K562 (cell line): Measurements from ENCODE around the gene ZNF740. TPM values are rescaled to one million over a fixed set of nuclear protein-coding genes. Genes with fewer than 3 reads are reported as not detected.
A peak's percentile ranks its signal among the peaks of the same experiment; 100 is the strongest.

Source experiments
- ATAC-seq: fragments of 200-7000 bp; cut with Tn5 transposase; 3 replicates; pipeline ENCODE4 v1.9.1; 2020; ENCODE audit warnings: moderate library complexity
- BruUV-seq: library from RNA; stranded (reverse); fragments of 400-500 nt; replicated peaks from 2 replicates; lab custom pipeline; 2021; lab: Mats Ljungman, UMichigan
- CTCF ChIA-PET: fragments of 300-600 bp; formaldehyde crosslinking; extraction: SDS; loops from one replicate; lab custom pipeline; 2021; ENCODE audit warnings: low intra/inter-chr PET ratio; lab: Yijun Ruan, JAX
- POLR2A ChIA-PET: fragments of 300-600, 350-650 bp; sonication (Branson Sonifier 250); formaldehyde crosslinking; extraction: SDS; loops from one replicate; lab custom pipeline; 2021; ENCODE audit warnings: antibody characterized with exemption, inconsistent platforms; lab: Yijun Ruan, JAX
- DNase-seq, 4 experiments: peaks; one replicate each; pipeline versions ENCODE4 v3.0.0 to v3.0.0-alpha.2; 2011 to 2018; ENCODE audit warnings: low spot score in 3 of 4, mixed read lengths in 3 of 4; ENCODE audit errors: extremely low read depth in 1 of 4
- FAIRE-seq: peaks from 2 replicates; lab custom pipeline; 2011; peaks lifted over from hg19 to GRCh38; lab: Jason Lieb, UNC
- H2AFZ ChIP-seq: 2 replicates; pipeline ENCODE4 v1.6.0; 2011; ENCODE audit warnings: low read depth, low read length, control low read depth, inconsistent platforms
- H3K27ac ChIP-seq: fragments of 200-600 bp; 3 replicates; pipeline ENCODE4 v1.8.0; 2011; ENCODE audit warnings: low read depth, mild to moderate bottlenecking, control low read depth, inconsistent platforms, low read length, moderate library complexity, mixed read lengths; ENCODE audit errors: extremely low read depth
- H3K27me3 ChIP-seq, 2 experiments: fragments of 300-600 bp in 1 of 2; 2 replicates in 1 of 2; 3 replicates in 1 of 2; pipeline versions ENCODE4 v1.6.0 to v1.8.0; 2011; ENCODE audit warnings: inconsistent platforms in 2 of 2, low read length in 2 of 2, mild to moderate bottlenecking in 1 of 2, mixed read lengths in 1 of 2, moderate library complexity in 1 of 2; ENCODE audit not compliant: control insufficient read depth in 2 of 2, insufficient read depth in 2 of 2
- H3K36me3 ChIP-seq: fragments of 300-600 bp; 3 replicates; pipeline ENCODE4 v1.8.0; 2011; ENCODE audit warnings: mild to moderate bottlenecking, low read length, inconsistent platforms; ENCODE audit not compliant: control insufficient read depth, insufficient read depth
- H3K4me1 ChIP-seq, 2 experiments: fragments of 200-600 bp in 1 of 2; replicated peaks in 1 of 2; 2 replicates in 1 of 2; 3 replicates in 1 of 2; pipeline versions ENCODE4 v1.5.1 to v1.8.0; 2011; ENCODE audit warnings: inconsistent platforms in 2 of 2, low read length in 2 of 2, mild to moderate bottlenecking in 1 of 2, mixed read lengths in 1 of 2, moderate library complexity in 1 of 2; ENCODE audit not compliant: control insufficient read depth in 2 of 2, insufficient read depth in 2 of 2
- H3K4me2 ChIP-seq: 2 replicates; pipeline ENCODE4 v1.6.1; 2011; ENCODE audit warnings: low read length, control low read depth, inconsistent platforms, mixed read lengths; ENCODE audit not compliant: insufficient read depth
- H3K4me3 ChIP-seq: fragments of 200-600 bp; sonication (generic), shearing (Covaris generic); 2 replicates; pipeline ENCODE4 v1.5.1; 2016; ENCODE audit warnings: control low read depth, inconsistent platforms
- H3K79me2 ChIP-seq: fragments of 200-600 bp; 3 replicates; pipeline ENCODE4 v1.8.0; 2011; ENCODE audit warnings: low read length, inconsistent platforms; ENCODE audit not compliant: control insufficient read depth, insufficient read depth
- H3K9ac ChIP-seq, 2 experiments: 2 replicates each; pipeline versions ENCODE4 v1.6.0 to v1.6.1; 2011; ENCODE audit warnings: low read depth in 2 of 2, low read length in 2 of 2, control low read depth in 1 of 2, inconsistent platforms in 1 of 2, mild to moderate bottlenecking in 1 of 2, mixed read lengths in 1 of 2; ENCODE audit not compliant: insufficient read depth in 1 of 2
- H3K9me1 ChIP-seq: one replicate; pipeline ENCODE4 v1.6.0; 2011; ENCODE audit warnings: inconsistent platforms, mild to moderate bottlenecking, low read length, moderate library complexity; ENCODE audit not compliant: control insufficient read depth, insufficient read depth
- H3K9me3 ChIP-seq: replicated peaks from 2 replicates; pipeline ENCODE4 v1.5.1; 2011; ENCODE audit warnings: low read depth, low read length, inconsistent platforms; ENCODE audit not compliant: control insufficient read depth, insufficient read depth
- H4K20me1 ChIP-seq: replicated peaks from 2 replicates; pipeline ENCODE4 v1.6.1; 2011; ENCODE audit warnings: low read length, inconsistent platforms, mixed read lengths; ENCODE audit not compliant: control insufficient read depth, insufficient read depth
- ARID4B ChIP-seq: sonication (generic); formaldehyde crosslinking; IDR thresholded peaks from 2 replicates; pipeline ENCODE4 v1.8.0; 2022; ENCODE audit warnings: mild to moderate bottlenecking, missing genetic modification reagents
- ATF1 ChIP-seq, 2 experiments: fragments of 450-650 bp in 1 of 2; IDR thresholded peaks; 2 replicates each; pipeline ENCODE4 v1.6.1; 2016; ENCODE audit warnings: missing compliant biosample characterization in 1 of 2, missing genetic modification characterization in 1 of 2
- BCL6 ChIP-seq: fragments of 250-450 bp; sonication (Bioruptor Pico); IDR thresholded peaks from 2 replicates; pipeline ENCODE4 v1.4.0; 2020
- ETV1 ChIP-seq: fragments of 450-650 bp; conservative IDR thresholded peaks from 2 replicates; pipeline ENCODE4 v1.6.1; 2016; ENCODE audit warnings: missing genetic modification characterization, control low read depth, low read depth, missing compliant biosample characterization
- IRF2 ChIP-seq: sonication (generic); formaldehyde crosslinking; IDR thresholded peaks from 2 replicates; pipeline ENCODE4 v1.8.1; 2022; ENCODE audit warnings: mild to moderate bottlenecking, missing genetic modification reagents
- KDM5B ChIP-seq: fragments of 200-600 bp; sonication (generic); IDR thresholded peaks from 2 replicates; pipeline ENCODE4 v1.6.1; 2012; ENCODE audit warnings: low read depth, mild to moderate bottlenecking, moderate library complexity, low read length, control low read depth, inconsistent platforms; ENCODE audit not compliant: insufficient replicate concordance
- NCOA2 ChIP-seq, 2 experiments: fragments of 450-650 bp; IDR thresholded peaks; 2 replicates each; pipeline ENCODE4 v1.6.1; 2018; ENCODE audit warnings: mild to moderate bottlenecking in 2 of 2, moderate library complexity in 1 of 2; ENCODE audit not compliant: partially characterized antibody in 2 of 2
- NR1H2 ChIP-seq: sonication (generic); formaldehyde crosslinking; IDR thresholded peaks from 2 replicates; pipeline ENCODE4 v1.4.0; 2020; ENCODE audit warnings: mild to moderate bottlenecking, missing genetic modification reagents
- PHF8 ChIP-seq: fragments of 200-600 bp; sonication (generic); IDR thresholded peaks from 2 replicates; pipeline ENCODE4 v1.6.1; 2012; ENCODE audit warnings: mixed run types, mild to moderate bottlenecking, inconsistent platforms, low read length, moderate library complexity, borderline replicate concordance
- RBFOX2 ChIP-seq: fragments of 200-400 bp; formaldehyde crosslinking; IDR thresholded peaks from 2 replicates; pipeline ENCODE4 v1.6.1; 2017; ENCODE audit warnings: low read depth, mild to moderate bottlenecking, low read length, moderate library complexity
- TOE1 ChIP-seq, 2 experiments: fragments of 450-650 bp in 1 of 2; sonication (generic) in 1 of 2; formaldehyde crosslinking in 1 of 2; IDR thresholded peaks; 2 replicates each; pipeline versions ENCODE4 v1.7.1 to v1.8.0; 2016 to 2022; ENCODE audit warnings: borderline replicate concordance in 2 of 2, mild to moderate bottlenecking in 2 of 2, antibody characterized with exemption in 1 of 2, inconsistent platforms in 1 of 2, low read depth in 1 of 2, missing genetic modification reagents in 1 of 2, moderate library complexity in 1 of 2
- WGBS: fragments of 100-300 bp; shearing (Covaris generic); methylation state at CpG from one replicate; pipeline ENCODE4 v1.1.6; 2016; ENCODE audit warnings: low coverage, mixed read lengths; ENCODE audit not compliant: insufficient coverage; ENCODE audit errors: missing lambda C conversion rate; 5-methylcytosine and 5-hydroxymethylcytosine counted together
- in situ Hi-C: fragments of 300-500 bp; cut with MboI; formaldehyde crosslinking; loops from 4 replicates; pipeline ENCODE4 v1.15.0; 2018; ENCODE audit warnings: inconsistent platforms, mixed read lengths
- intact Hi-C: fragments of 100-400 bp; cut with micrococcal nuclease; formaldehyde crosslinking; loops from 2 replicates; pipeline ENCODE4 v1.14.2; 2022
- polyA plus RNA-seq, 8 experiments: library from polyadenylated mRNA; depleted of rRNA in 4 of 8; stranded (reverse) in 5 of 8; unstranded in 3 of 8; fragments of >200 nt; fragmentation: Nextera tagmentation in 2 of 8; fragmentation: Illumina TruSeq in 1 of 8; extraction: Ambion mirVana in 2 of 8; extraction: Trizol in 1 of 8; gene quantifications; 2 replicates each; pipeline versions ENCODE4 v1.2.1 to v1.2.3, GENCODE V29; 2011 to 2014; ENCODE audit warnings: inconsistent platforms in 1 of 8, missing spikeins in 1 of 8
- total RNA-seq, 7 experiments: library from RNA; depleted of rRNA in 6 of 7; stranded (reverse); fragments of >200 nt in 6 of 7; fragmentation: Illumina TruSeq in 2 of 7; extraction: Trizol in 2 of 7; gene quantifications; 2 replicates each; pipeline versions ENCODE4 v1.2.1 to v1.2.3, GENCODE V29; 2011 to 2021; ENCODE audit warnings: low replicate concordance in 1 of 7
- TF ChIP-seq, protein P1 (sequence below), 2 experiments: fragments of 200-800 bp in 1 of 2; sonication (Bioruptor generic) in 1 of 2; sonication (generic) in 1 of 2; formaldehyde crosslinking in 1 of 2; IDR thresholded peaks in 1 of 2; conservative IDR thresholded peaks in 1 of 2; 2 replicates each; pipeline versions ENCODE4 v1.5.0 to v1.6.1; 2016 to 2020; ENCODE audit warnings: missing compliant biosample characterization in 1 of 2, missing genetic modification characterization in 1 of 2, missing genetic modification reagents in 1 of 2

The ZNF740 gene
- total and polyA plus RNA-seq, 9 of the 15 experiments (the other 6 are each of a cell fraction or from before 2014, with no cell fraction given) = 0.57 to 46.4 (median 18.6) TPM

GRCh38 chr12:53221203-53222080 lies 40.9 kb downstream of the ZNF740 start:
- WGBS = 2% methylated on average over 37 of the region's 72 CpGs
- no peak for FAIRE-seq
- Histone ChIP-seq H3K4me1 (peaks cover 49 to 79% of the 10 kb centered on the region in 2 experiments), H3K9me1 (no peaks in the 10 kb centered on the region), H4K20me1 (no peaks in the 10 kb centered on the region), H3K36me3 (no peaks in the 10 kb centered on the region), H3K4me2 (peak overlapping the region; percentile 99), H3K9me3 (no peaks in the 10 kb centered on the region), H3K27ac (peak overlapping the region; percentile 99), H3K9ac (peak overlapping the region; percentile 88 to 89), H3K4me3 (peak overlapping the region; percentile 64), H3K27me3 (no peaks in the 10 kb centered on the region), H3K79me2 (peaks cover 24% of the 10 kb centered on the region), H2AFZ (peak overlapping the region; percentile 94)
- POLR2A ChIA-PET = interaction anchor here (0.6 to 2.2 kb wide), 4 partner anchors 12 to 69 kb away, joined by 3 to 6 read pairs (median 4); partner anchors contain the start of genes CSAD and ZNF740
- BruUV-seq = no TSS peak
- in situ Hi-C loops = no loop called here
- peak; percentile 75 to 86 (median 82) for DNase-seq
- ATAC-seq = peak; percentile 71
- intact Hi-C loops = loop anchor here (1.0 to 2.0 kb wide), 3 partner anchors 30 to 47 kb away; partner anchors contain the start of genes CSAD, ESPL1 and ZNF740
- CTCF ChIA-PET = no interaction called here
- TF ChIP-seq ETV1 (tag) (peak; percentile 62; the same call in 1 of the 2 replicates), IRF2 (CRISPR knock-in tag) (no peak), KDM5B (peak; percentile 49), PHF8 (peak; percentile 76), BCL6 (no peak), NCOA2 (IDR thresholded peaks at IDR 0.05; ENCODE audit: partially characterized antibody in 2 of 2) (no peak), TOE1 (IDR thresholded peaks at IDR 0.05; ENCODE audit: borderline replicate concordance) (peak; percentile 51), TOE1 (CRISPR knock-in tag; IDR thresholded peaks at IDR 0.05; ENCODE audit: borderline replicate concordance, low read depth) (no peak), RBFOX2 (peak; percentile 78), NR1H2 (CRISPR knock-in tag) (0 out of 2 replicates have a peak, but pooled peaks have one; percentile 24), ARID4B (peak; percentile 37; the same call in 1 of the 2 replicates), ATF1 (CRISPR knock-in tag; IDR thresholded peaks at IDR 0.05) (no peak), ATF1 (tag; IDR thresholded peaks at IDR 0.05) (peak; percentile 50; the same call in 1 of the 2 replicates)
- TF ChIP-seq, protein P1, sequence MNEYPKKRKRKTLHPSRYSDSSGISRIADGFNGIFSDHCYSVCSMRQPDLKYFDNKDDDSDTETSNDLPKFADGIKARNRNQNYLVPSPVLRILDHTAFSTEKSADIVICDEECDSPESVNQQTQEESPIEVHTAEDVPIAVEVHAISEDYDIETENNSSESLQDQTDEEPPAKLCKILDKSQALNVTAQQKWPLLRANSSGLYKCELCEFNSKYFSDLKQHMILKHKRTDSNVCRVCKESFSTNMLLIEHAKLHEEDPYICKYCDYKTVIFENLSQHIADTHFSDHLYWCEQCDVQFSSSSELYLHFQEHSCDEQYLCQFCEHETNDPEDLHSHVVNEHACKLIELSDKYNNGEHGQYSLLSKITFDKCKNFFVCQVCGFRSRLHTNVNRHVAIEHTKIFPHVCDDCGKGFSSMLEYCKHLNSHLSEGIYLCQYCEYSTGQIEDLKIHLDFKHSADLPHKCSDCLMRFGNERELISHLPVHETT (CRISPR knock-in tag; conservative IDR thresholded peaks at IDR 0.05 in 1 of 2, IDR thresholded peaks at IDR 0.05 in 1 of 2) = peak in 1 of 2 experiments; percentile 57; a peak in 1 of 4 replicates
